ENCODE measurements around the gene DEPDC4.

DNA sequence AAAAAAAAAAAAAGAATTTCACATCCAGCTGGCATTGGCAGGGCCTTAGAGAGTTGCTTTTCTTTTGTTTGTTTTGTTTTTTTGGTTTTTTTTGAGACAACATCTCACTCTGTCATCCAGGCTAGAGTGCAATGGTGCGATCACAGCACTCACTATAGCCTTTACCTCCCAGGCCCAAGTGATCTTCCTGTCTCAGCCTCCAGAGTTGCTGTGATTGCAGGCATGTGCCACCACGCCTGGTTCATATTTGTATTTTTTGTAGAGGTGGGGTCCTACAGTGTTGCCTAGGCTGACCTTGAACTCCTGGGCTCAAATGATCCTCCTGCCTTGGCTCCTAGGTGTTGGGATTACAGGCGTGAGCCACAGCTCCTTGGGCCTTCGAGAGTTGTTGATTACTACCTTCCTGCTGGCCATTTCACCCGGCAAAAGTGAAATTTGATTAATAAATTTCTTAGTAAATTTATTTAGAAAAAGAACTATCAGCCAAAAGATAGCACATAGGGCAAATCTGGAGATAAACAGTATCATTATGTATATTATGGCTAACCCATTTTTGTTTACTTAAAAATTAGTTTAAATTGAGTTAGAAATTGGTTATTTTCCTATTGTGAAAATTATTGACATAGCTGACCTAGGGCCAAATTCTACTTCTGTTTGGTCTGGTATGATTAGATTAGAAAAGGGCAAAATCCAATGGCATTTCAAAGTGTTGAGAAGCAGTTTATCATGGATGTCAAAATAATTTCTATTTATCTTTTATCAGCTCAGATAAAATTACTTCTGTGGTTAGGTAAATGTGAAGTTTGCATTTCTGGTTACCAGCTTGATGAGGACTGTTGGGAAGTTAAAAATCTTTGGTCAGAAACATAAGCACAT, 53.6 kb downstream of the DEPDC4 start:
- TF ChIP-seq CTCF (conservative IDR thresholded peaks at IDR 0.05; ENCODE audit: low read depth, low read length) (no peak), EZH2 (IDR thresholded peaks at IDR 0.05; ENCODE audit: low read length, unreplicated experiment) (no peak)
